Natural killer cell (primary cell): ENCODE measurements around the gene POU2F2. TPM values are rescaled to one million over a fixed set of nuclear protein-coding genes. Genes with fewer than 3 reads are reported as not detected.

ENCODE experiments used
- ATAC-seq, 3 donors: fragments of 150-1000 bp in 2 of 3; fragments of 200-7000 bp in 1 of 3; cut with Tn5 transposase; 1 replicate in 1 of 3; 2 replicates in 2 of 3; pipeline ENCODE4 v1.10.0; 2021; ENCODE audit warnings: mild to moderate bottlenecking in 2 of 3, moderate library complexity in 2 of 3
- DNase-seq, 2 donors: peaks; one replicate each; pipeline versions ENCODE4 v3.0.0 to v3.0.0-alpha.2; 2013 to 2021; ENCODE audit warnings: mixed read lengths in 1 of 2
- H3K27ac ChIP-seq: one replicate; pipeline ENCODE4 v1.5.1; 2013; ENCODE audit warnings: mild to moderate bottlenecking, low read length
- H3K27me3 ChIP-seq: one replicate; pipeline ENCODE4 v1.6.1; 2013; ENCODE audit warnings: low read length; ENCODE audit not compliant: control insufficient read depth, insufficient read depth
- H3K36me3 ChIP-seq: one replicate; pipeline ENCODE4 v1.6.1; 2013; ENCODE audit warnings: low read length; ENCODE audit not compliant: control insufficient read depth, insufficient read depth
- H3K4me1 ChIP-seq: one replicate; pipeline ENCODE4 v1.6.1; 2013; ENCODE audit warnings: low read length; ENCODE audit not compliant: control insufficient read depth, insufficient read depth
- H3K4me3 ChIP-seq: one replicate; pipeline ENCODE4 v1.5.1; 2013; ENCODE audit warnings: low read length
- H3K9me3 ChIP-seq: one replicate; pipeline ENCODE4 v1.6.1; 2013; ENCODE audit warnings: low read length; ENCODE audit not compliant: control insufficient read depth, insufficient read depth
- H3K27ac Mint-ChIP-seq, 2 donors: one replicate each; pipeline ENCODE4 v1.8.0; 2022; ENCODE audit warnings: mild to moderate bottlenecking in 2 of 2, mixed read lengths in 2 of 2, moderate library complexity in 1 of 2
- H3K27me3 Mint-ChIP-seq, 2 donors: one replicate each; pipeline ENCODE4 v1.8.0; 2022; ENCODE audit warnings: low read depth in 2 of 2, mixed read lengths in 2 of 2
- H3K36me3 Mint-ChIP-seq: one replicate; pipeline ENCODE4 v1.8.0; 2022; ENCODE audit warnings: mixed read lengths
- H3K4me1 Mint-ChIP-seq, 2 donors: one replicate each; pipeline ENCODE4 v1.8.0; 2022; ENCODE audit warnings: mixed read lengths in 2 of 2
- H3K4me3 Mint-ChIP-seq: one replicate; pipeline ENCODE4 v1.8.0; 2022; ENCODE audit warnings: mild to moderate bottlenecking, moderate library complexity, mixed read lengths
- H3K9me3 Mint-ChIP-seq, 2 donors: one replicate each; pipeline ENCODE4 v1.8.0; 2022; ENCODE audit warnings: mixed read lengths in 2 of 2
- WGBS: methylation state at CpG from one replicate; pipeline ENCODE4 v1.1.7; 2013; ENCODE audit warnings: missing lambda C conversion rate; ENCODE audit not compliant: insufficient coverage; 5-methylcytosine and 5-hydroxymethylcytosine counted together
- intact Hi-C: fragments of 100-400 bp; cut with micrococcal nuclease; formaldehyde crosslinking; loops from one replicate; pipeline ENCODE4 v1.14.2; 2022
- total RNA-seq, 4 donors: library from RNA; stranded (reverse); fragments of 120-200 nt in 1 of 4; gene quantifications; one replicate each; pipeline versions ENCODE4 v1.2.3 to v1.2.4, GENCODE V29; 2013 to 2022
- TF ChIP-seq, protein P1 (sequence below): fragments of 200-600 bp; IDR thresholded peaks from one replicate; pipeline ENCODE4 v1.8.0; 2022; ENCODE audit warnings: antibody characterized with exemption

The POU2F2 gene
- total RNA-seq, 3 donors from 2014 or later (not counting 1 experiment from before 2014, with no cell fraction given), result 27.3 to 40.8 (median 29.3) TPM

DNA sequence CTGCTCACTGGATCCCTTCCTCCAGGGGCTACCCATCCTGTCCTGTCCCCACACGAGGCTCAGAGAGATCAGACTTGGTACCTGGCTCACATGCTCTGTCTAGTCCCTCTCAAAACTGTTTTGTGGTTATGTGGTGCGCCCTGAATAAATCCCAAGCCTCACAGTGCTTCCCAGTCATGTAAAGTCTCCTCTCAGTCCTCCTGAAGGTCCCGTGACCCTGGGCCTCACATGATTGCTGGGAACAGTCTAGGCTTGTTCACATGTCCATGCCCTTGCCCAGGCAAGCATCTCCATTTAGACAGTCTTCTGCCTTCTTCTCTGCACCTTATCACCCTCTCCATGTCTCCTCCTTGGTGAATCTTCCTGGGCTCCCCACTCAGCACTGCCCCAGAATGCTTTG, 36.0 kb upstream of the POU2F2 start:
- Mint-ChIP-seq H3K4me3 (no peak overlapping the region), H3K9me3 (no peaks in the 10 kb centered on the region), H3K36me3 (no peaks in the 10 kb centered on the region), H3K4me1 (peaks cover 11 to 16% of the 10 kb centered on the region in 2 donors), H3K27ac (no peak overlapping the region), H3K27me3 (no peaks in the 10 kb centered on the region)
- no peak overlapping the region for H3K27ac ChIP-seq
- H3K36me3 ChIP-seq, result no peaks in the 10 kb centered on the region
- 83% methylated on average over 3 of the region's 3 CpGs for WGBS
- no peaks in the 10 kb centered on the region for H3K9me3 ChIP-seq
- intact Hi-C loops, result no loop called here
- H3K4me1 ChIP-seq, result no peaks in the 10 kb centered on the region
- DNase-seq, result no peak
- TF ChIP-seq, protein P1, sequence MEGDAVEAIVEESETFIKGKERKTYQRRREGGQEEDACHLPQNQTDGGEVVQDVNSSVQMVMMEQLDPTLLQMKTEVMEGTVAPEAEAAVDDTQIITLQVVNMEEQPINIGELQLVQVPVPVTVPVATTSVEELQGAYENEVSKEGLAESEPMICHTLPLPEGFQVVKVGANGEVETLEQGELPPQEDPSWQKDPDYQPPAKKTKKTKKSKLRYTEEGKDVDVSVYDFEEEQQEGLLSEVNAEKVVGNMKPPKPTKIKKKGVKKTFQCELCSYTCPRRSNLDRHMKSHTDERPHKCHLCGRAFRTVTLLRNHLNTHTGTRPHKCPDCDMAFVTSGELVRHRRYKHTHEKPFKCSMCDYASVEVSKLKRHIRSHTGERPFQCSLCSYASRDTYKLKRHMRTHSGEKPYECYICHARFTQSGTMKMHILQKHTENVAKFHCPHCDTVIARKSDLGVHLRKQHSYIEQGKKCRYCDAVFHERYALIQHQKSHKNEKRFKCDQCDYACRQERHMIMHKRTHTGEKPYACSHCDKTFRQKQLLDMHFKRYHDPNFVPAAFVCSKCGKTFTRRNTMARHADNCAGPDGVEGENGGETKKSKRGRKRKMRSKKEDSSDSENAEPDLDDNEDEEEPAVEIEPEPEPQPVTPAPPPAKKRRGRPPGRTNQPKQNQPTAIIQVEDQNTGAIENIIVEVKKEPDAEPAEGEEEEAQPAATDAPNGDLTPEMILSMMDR, result no peak
- ATAC-seq, result no peak
- H3K4me3 ChIP-seq, result no peak overlapping the region
- no peaks in the 10 kb centered on the region for H3K27me3 ChIP-seq

DNA sequence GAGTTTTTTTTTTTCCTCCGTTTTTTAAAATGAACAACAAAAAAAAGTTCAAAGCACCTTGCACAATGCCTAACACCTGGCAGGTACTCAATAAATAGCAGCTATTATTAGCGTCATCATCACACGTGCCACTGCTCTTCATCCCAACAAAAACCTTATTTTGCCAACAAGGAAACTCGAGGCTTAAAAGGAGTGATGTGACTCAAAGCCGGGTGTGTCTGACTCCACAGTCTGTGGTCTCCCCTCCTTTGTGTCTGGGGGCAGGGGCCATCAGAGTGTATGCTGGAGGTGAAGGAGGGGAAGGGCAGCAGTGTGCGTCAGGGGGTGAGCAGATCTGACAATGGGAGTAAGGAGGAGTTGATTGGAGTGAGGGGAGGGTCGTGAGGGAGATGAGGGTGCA, 34.1 kb upstream of the POU2F2 start:
- Mint-ChIP-seq H3K4me3 (no peak overlapping the region), H3K27me3 (peaks cover 3 to 8% of the 10 kb centered on the region in 2 donors), H3K4me1 (peaks cover 26 to 34% of the 10 kb centered on the region in 2 donors), H3K27ac (no peak overlapping the region), H3K36me3 (no peaks in the 10 kb centered on the region), H3K9me3 (no peaks in the 10 kb centered on the region)
- TF ChIP-seq, protein P1, result no peak
- DNase-seq (no peak), ATAC-seq (no peak)
- intact Hi-C loops, result no loop called here
- Histone ChIP-seq H3K4me3 (no peak overlapping the region), H3K27me3 (no peaks in the 10 kb centered on the region), H3K4me1 (peaks cover 8% of the 10 kb centered on the region), H3K36me3 (no peaks in the 10 kb centered on the region), H3K9me3 (no peaks in the 10 kb centered on the region), H3K27ac (no peak overlapping the region)
- 90% methylated on average over 7 of the region's 7 CpGs for WGBS

DNA sequence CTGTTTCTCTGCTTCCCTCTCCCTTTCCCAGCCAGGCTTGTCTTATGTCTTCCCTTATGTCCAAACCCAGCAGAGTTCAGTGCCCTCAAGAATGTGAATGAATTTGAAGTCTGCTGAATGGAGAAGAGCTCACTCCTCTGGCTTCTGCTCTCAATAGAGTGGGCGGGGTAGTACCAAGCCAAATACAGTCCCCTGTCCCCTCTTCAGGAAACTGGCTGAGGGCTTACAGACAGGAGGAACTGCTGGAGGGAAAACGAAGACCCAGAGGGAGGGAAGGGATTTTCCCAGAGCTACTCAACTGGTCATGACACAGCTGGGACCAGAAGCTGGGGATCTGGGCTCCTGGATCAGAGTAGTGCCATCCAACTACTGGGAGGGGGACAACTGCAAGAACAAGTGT, 32.9 kb upstream of the POU2F2 start:
- TF ChIP-seq, protein P1, result no peak
- 58% methylated on average over 2 of the region's 2 CpGs for WGBS
- Histone ChIP-seq H3K9me3 (no peaks in the 10 kb centered on the region), H3K27me3 (no peaks in the 10 kb centered on the region), H3K4me3 (no peak overlapping the region), H3K4me1 (peaks cover 15% of the 10 kb centered on the region), H3K27ac (no peak overlapping the region), H3K36me3 (no peaks in the 10 kb centered on the region)
- ATAC-seq, result no peak
- Mint-ChIP-seq H3K36me3 (no peaks in the 10 kb centered on the region), H3K9me3 (no peaks in the 10 kb centered on the region), H3K27me3 (peaks cover 12 to 14% of the 10 kb centered on the region in 2 donors), H3K4me3 (no peak overlapping the region), H3K27ac (no peak overlapping the region), H3K4me1 (peaks cover 37 to 46% of the 10 kb centered on the region in 2 donors)
- intact Hi-C loops, result no loop called here
- no peak for DNase-seq

DNA sequence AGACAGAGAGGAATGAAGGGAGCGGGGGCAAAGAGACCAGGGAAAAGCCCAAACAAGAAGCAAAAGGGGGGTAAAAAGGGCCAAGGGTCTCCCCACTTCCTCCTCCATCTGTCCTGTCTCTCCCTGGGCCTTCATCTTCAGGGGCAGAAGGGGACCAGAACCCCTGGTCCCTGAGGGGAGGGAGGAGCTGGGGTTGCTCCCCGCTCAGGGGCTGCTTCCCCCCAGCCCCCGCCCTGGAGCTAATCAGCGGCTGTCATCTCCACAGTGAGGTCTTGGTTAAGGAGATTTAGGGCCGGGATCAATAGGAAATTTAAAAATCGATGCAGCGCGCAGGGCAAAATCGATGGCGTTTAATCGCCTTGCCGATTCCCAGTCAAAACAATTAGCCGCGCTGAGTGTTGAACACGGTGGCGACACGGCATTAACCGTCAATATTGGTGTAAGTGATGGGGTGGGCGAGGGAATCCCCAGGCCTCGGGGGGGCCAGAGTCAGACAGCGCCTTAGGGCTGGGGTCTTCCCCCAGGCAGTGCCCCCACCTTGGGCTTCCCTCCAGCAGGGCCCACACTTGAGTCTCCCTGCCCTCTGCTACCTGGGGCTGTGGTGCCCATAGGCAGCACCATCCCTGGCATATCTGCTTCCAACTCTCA, 29.5 kb upstream of the POU2F2 start:
- H3K9me3 ChIP-seq, result no peaks in the 10 kb centered on the region
- DNase-seq, result no peak
- intact Hi-C loops, result no loop called here
- Mint-ChIP-seq H3K4me1 (peaks cover 60 to 72% of the 10 kb centered on the region in 2 donors), H3K27ac (no peak overlapping the region), H3K27me3 (peaks cover 17 to 21% of the 10 kb centered on the region in 2 donors), H3K4me3 (no peak overlapping the region), H3K36me3 (no peaks in the 10 kb centered on the region), H3K9me3 (no peaks in the 10 kb centered on the region)
- H3K4me3 ChIP-seq, result no peak overlapping the region
- 97% methylated on average over 21 of the region's 21 CpGs for WGBS
- H3K36me3 ChIP-seq, result no peaks in the 10 kb centered on the region
- ATAC-seq, result no peak
- H3K4me1 ChIP-seq, result peaks cover 27% of the 10 kb centered on the region
- TF ChIP-seq, protein P1, result no peak
- H3K27ac ChIP-seq, result no peak overlapping the region
- no peaks in the 10 kb centered on the region for H3K27me3 ChIP-seq
